ENCODE data around the gene MACROD2.
"Not testable (repeated sequence)": the region's sequence is repeated elsewhere in the genome, so short reads cannot be mapped to it uniquely, and the experiment has no call there.

Gene MACROD2

GRCh38 chr20:14412065-14412681, 416.9 kb downstream of the MACROD2 start:
- DNase-seq (ENCODE audit: low read depth) = no peak

- DNase-seq (ENCODE audit: low read depth) = no peak
These were observed 418.5 kb downstream of the MACROD2 start for GRCh38 chr20:14413835-14414234.

- DNase-seq (ENCODE audit: low read depth) = no peak
These were observed 419.2 kb downstream of the MACROD2 start for GRCh38 chr20:14414560-14414959.

GRCh38 chr20:14415467-14415866, 420.2 kb downstream of the MACROD2 start:
- DNase-seq (ENCODE audit: low read depth) = no peak

- DNase-seq (ENCODE audit: low read depth) = no peak
These were observed 423.1 kb downstream of the MACROD2 start for GRCh38 chr20:14418376-14418775.

GRCh38 chr20:14422892-14423291, 427.6 kb downstream of the MACROD2 start:
- no peak for DNase-seq (ENCODE audit: low read depth)

GRCh38 chr20:14431568-14431967, 436.3 kb downstream of the MACROD2 start:
- no peak for DNase-seq (ENCODE audit: low read depth)

- DNase-seq (ENCODE audit: low read depth) = no peak
These were observed 436.8 kb downstream of the MACROD2 start for GRCh38 chr20:14432085-14432484.

- no peak for DNase-seq (ENCODE audit: low read depth)
These were observed 437.3 kb downstream of the MACROD2 start for GRCh38 chr20:14432597-14432996.

- DNase-seq (ENCODE audit: low read depth) = no peak
These were observed 439.2 kb downstream of the MACROD2 start for GRCh38 chr20:14434384-14435136.

GRCh38 chr20:14441201-14441600, 445.9 kb downstream of the MACROD2 start:
- DNase-seq (ENCODE audit: low read depth) = no peak

- DNase-seq (ENCODE audit: low read depth) = no peak
These were observed 448.8 kb downstream of the MACROD2 start for GRCh38 chr20:14444106-14444505.

- no peak for DNase-seq (ENCODE audit: low read depth)
These were observed 450.0 kb downstream of the MACROD2 start for GRCh38 chr20:14445310-14445709.

- DNase-seq (ENCODE audit: low read depth) = no peak
These were observed 450.6 kb downstream of the MACROD2 start for GRCh38 chr20:14445902-14446301.

GRCh38 chr20:14446446-14446845, 451.1 kb downstream of the MACROD2 start:
- no peak for DNase-seq (ENCODE audit: low read depth)

GRCh38 chr20:14449323-14449722, 454.0 kb downstream of the MACROD2 start:
- no peak for DNase-seq (ENCODE audit: low read depth)

GRCh38 chr20:14450256-14450655, 454.9 kb downstream of the MACROD2 start:
- no peak for DNase-seq (ENCODE audit: low read depth)

- no peak for DNase-seq (ENCODE audit: low read depth)
These were observed 456.1 kb downstream of the MACROD2 start for GRCh38 chr20:14451458-14451857.

- DNase-seq (ENCODE audit: low read depth) = no peak
These were observed 457.9 kb downstream of the MACROD2 start for GRCh38 chr20:14453259-14453658.

GRCh38 chr20:14454296-14454695, 459.0 kb downstream of the MACROD2 start:
- no peak for DNase-seq (ENCODE audit: low read depth)

- DNase-seq (ENCODE audit: low read depth) = not testable (repeated sequence)
These were observed 471.9 kb downstream of the MACROD2 start for GRCh38 chr20:14467104-14467827.

GRCh38 chr20:14470231-14470899, 475.0 kb downstream of the MACROD2 start:
- DNase-seq (ENCODE audit: low read depth) = no peak

Measured in non-pigmented ciliary epithelial cell (primary cell).